Activated CD8-positive, alpha-beta memory T cell treated with anti-CD3 and anti-CD28 coated beads for 24 hours (primary cell): ENCODE data around the gene IL10RB.

ENCODE experiments used
- DNase-seq: peaks from one replicate; pipeline ENCODE4 v3.0.0-alpha.2; 2020

The IL10RB gene

GRCh38 chr21:33339918-33340317 is 73.8 kb downstream of the IL10RB start:
- no peak for DNase-seq

- DNase-seq: no peak
These were observed 79.6 kb downstream of the IL10RB start for GRCh38 chr21:33345751-33346238.
